Umbilical cord (tissue), 2 donors: Measurements from ENCODE around the gene CLEC7A. TPM values are rescaled to one million over a fixed set of nuclear protein-coding genes. Genes with fewer than 3 reads are reported as not detected.

Experiments
- DNase-seq: peaks from one replicate; pipeline ENCODE4 v3.0.0-alpha.2; 2015; ENCODE audit warnings: low spot score
- total RNA-seq: library from RNA; depleted of rRNA; stranded (reverse); fragments of >200 nt; gene quantifications from one replicate; pipeline ENCODE4 v1.2.3, GENCODE V29; 2014; ENCODE audit warnings: low replicate concordance; ENCODE audit not compliant: insufficient read depth

The CLEC7A gene
- total RNA-seq, 1 donor from 2014 or later = 26.0 TPM

GRCh38 chr12:10142976-10143589 lies 13.1 kb upstream of the CLEC7A start:
- DNase-seq = peak; percentile 65

GRCh38 chr12:10140001-10140400 lies 10.0 kb upstream of the CLEC7A start:
- DNase-seq = peak; percentile 68

GRCh38 chr12:10136637-10137205 lies 6.7 kb upstream of the CLEC7A start:
- no peak for DNase-seq

GRCh38 chr12:10135126-10135525 lies 5.1 kb upstream of the CLEC7A start:
- DNase-seq = no peak

GRCh38 chr12:10132850-10133370 lies 2.9 kb upstream of the CLEC7A start:
- no peak for DNase-seq

- no peak for DNase-seq
Measured at GRCh38 chr12:10131111-10131690, 1.2 kb upstream of the CLEC7A start.

GRCh38 chr12:10128687-10129086 lies 1.3 kb downstream of the CLEC7A start:
- DNase-seq = peak; percentile 42

GRCh38 chr12:10126413-10126812 lies 3.6 kb downstream of the CLEC7A start:
- DNase-seq = no peak

- DNase-seq = no peak
Measured at GRCh38 chr12:10122689-10123088, 7.3 kb downstream of the CLEC7A start.

GRCh38 chr12:10121278-10121677 lies 8.7 kb downstream of the CLEC7A start:
- DNase-seq = no peak

- DNase-seq = no peak
Measured at GRCh38 chr12:10119066-10119465, 10.9 kb downstream of the CLEC7A start.

GRCh38 chr12:10115890-10116289 lies 14.1 kb downstream of the CLEC7A start:
- DNase-seq = no peak

- DNase-seq = no peak
Measured at GRCh38 chr12:10115311-10115710, 14.7 kb downstream of the CLEC7A start.

GRCh38 chr12:10113920-10114319 lies 16.1 kb downstream of the CLEC7A start:
- no peak for DNase-seq

- DNase-seq = no peak
Measured at GRCh38 chr12:10113075-10113474, 16.9 kb downstream of the CLEC7A start.

- DNase-seq = no peak
Measured at GRCh38 chr12:10111451-10111850, 18.5 kb downstream of the CLEC7A start.

GRCh38 chr12:10110256-10110844 lies 19.6 kb downstream of the CLEC7A start:
- DNase-seq = no peak

- DNase-seq = no peak
Measured at GRCh38 chr12:10102322-10102721, 27.7 kb downstream of the CLEC7A start.

- DNase-seq = no peak
Measured at GRCh38 chr12:10101648-10102220, 28.3 kb downstream of the CLEC7A start.

- DNase-seq = peak; percentile 73
Measured at GRCh38 chr12:10101042-10101579, 28.9 kb downstream of the CLEC7A start.

- peak; percentile 36 for DNase-seq
Measured at GRCh38 chr12:10098791-10099190, 31.2 kb downstream of the CLEC7A start, which contains the start of gene CLEC1A. Gene CLEC1A (minus strand): TSS chr12:10098985. CDS start chr12:10098922, 63 bp downstream.

- DNase-seq = peak; percentile 14
Measured at GRCh38 chr12:10097521-10097920, 32.5 kb downstream of the CLEC7A start.
